ENCODE results near the gene TBC1D1.

DNA sequence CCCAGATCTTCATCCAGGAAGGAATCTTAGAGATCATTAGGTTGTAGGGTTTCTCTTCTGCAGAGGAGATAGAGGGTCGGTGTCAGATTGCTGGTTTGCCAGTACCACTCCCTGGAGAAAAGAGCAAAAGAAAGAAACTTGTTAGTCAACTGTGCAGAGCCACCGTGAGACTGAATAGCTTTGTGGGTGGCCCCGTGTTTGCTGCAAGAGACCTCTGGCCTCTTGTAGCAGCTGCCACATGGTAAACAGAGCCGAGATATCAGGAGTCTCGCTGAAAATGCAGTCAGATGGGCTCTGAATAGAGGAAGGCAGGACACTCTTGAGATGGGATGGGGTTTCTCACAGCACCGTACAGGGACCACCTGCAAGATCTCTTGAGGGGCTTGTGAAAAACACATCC lies 219.0 kb downstream of the TBC1D1 start:
- TF ChIP-seq, protein P1, sequence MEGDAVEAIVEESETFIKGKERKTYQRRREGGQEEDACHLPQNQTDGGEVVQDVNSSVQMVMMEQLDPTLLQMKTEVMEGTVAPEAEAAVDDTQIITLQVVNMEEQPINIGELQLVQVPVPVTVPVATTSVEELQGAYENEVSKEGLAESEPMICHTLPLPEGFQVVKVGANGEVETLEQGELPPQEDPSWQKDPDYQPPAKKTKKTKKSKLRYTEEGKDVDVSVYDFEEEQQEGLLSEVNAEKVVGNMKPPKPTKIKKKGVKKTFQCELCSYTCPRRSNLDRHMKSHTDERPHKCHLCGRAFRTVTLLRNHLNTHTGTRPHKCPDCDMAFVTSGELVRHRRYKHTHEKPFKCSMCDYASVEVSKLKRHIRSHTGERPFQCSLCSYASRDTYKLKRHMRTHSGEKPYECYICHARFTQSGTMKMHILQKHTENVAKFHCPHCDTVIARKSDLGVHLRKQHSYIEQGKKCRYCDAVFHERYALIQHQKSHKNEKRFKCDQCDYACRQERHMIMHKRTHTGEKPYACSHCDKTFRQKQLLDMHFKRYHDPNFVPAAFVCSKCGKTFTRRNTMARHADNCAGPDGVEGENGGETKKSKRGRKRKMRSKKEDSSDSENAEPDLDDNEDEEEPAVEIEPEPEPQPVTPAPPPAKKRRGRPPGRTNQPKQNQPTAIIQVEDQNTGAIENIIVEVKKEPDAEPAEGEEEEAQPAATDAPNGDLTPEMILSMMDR (IDR thresholded peaks at IDR 0.05; ENCODE audit: poor library complexity, severe bottlenecking): no peak
- TF ChIP-seq SMC3 (conservative IDR thresholded peaks at IDR 0.05; ENCODE audit: poor library complexity): no peak
- TF ChIP-seq POLR2AphosphoS5 (IDR thresholded peaks at IDR 0.05): no peak
- TF ChIP-seq EP300 (conservative IDR thresholded peaks at IDR 0.05; ENCODE audit: poor library complexity, severe bottlenecking): no peak
- TF ChIP-seq TAF1 (IDR thresholded peaks at IDR 0.05; ENCODE audit: low read depth): no peak
- TF ChIP-seq RAD21 (conservative IDR thresholded peaks at IDR 0.05): no peak
- no peak for TF ChIP-seq EZH2 (IDR thresholded peaks at IDR 0.05; ENCODE audit: borderline replicate concordance, insufficient read depth, low read length, poor library complexity, severe bottlenecking)

Measured in neural cell (in vitro differentiated cells).